Endothelial cell of umbilical vein (primary cell): ENCODE results near the gene CBY2.

ENCODE experiments used
- EZH2 ChIP-seq: IDR thresholded peaks from 2 replicates; pipeline ENCODE4 v1.6.1; 2012; ENCODE audit warnings: borderline replicate concordance, low read depth, mild to moderate bottlenecking, moderate library complexity, low read length, inconsistent platforms; ENCODE audit not compliant: severe bottlenecking
- FOS ChIP-seq: IDR thresholded peaks from 2 replicates; pipeline ENCODE4 v1.6.1; 2011; ENCODE audit warnings: mild to moderate bottlenecking, low read length, moderate library complexity, borderline replicate concordance; ENCODE audit not compliant: insufficient read depth
- GATA2 ChIP-seq: IDR thresholded peaks from 2 replicates; pipeline ENCODE4 v1.7.0; 2011; ENCODE audit warnings: low read depth, mild to moderate bottlenecking, moderate library complexity, mixed read lengths, low read length; ENCODE audit not compliant: insufficient read length, insufficient read depth
- JUN ChIP-seq: IDR thresholded peaks from 2 replicates; pipeline ENCODE4 v1.6.1; 2011; ENCODE audit warnings: borderline replicate concordance, low read depth; ENCODE audit not compliant: insufficient read length, insufficient read depth
- MYC ChIP-seq: IDR thresholded peaks from one replicate; pipeline ENCODE4 v1.6.1; 2011; ENCODE audit warnings: mild to moderate bottlenecking, low read depth, low read length
- POLR2A ChIP-seq: IDR thresholded peaks from 2 replicates; pipeline ENCODE4 v1.6.1; 2012; ENCODE audit warnings: low read depth, mild to moderate bottlenecking, control low read depth, low read length
- POLR2AphosphoS5 ChIP-seq: IDR thresholded peaks from 2 replicates; pipeline ENCODE4 v1.6.1; 2012; ENCODE audit warnings: low read depth, mild to moderate bottlenecking, control low read depth, low read length, moderate library complexity; ENCODE audit not compliant: insufficient read depth
- TF ChIP-seq, protein P1 (sequence below), 2 donors: IDR thresholded peaks; 1 replicate in 1 of 2; 2 replicates in 1 of 2; pipeline ENCODE4 v1.5.1; 2011; ENCODE audit warnings: low read length in 2 of 2, mild to moderate bottlenecking in 2 of 2, moderate library complexity in 2 of 2, control low read depth in 1 of 2, inconsistent platforms in 1 of 2, low read depth in 1 of 2; ENCODE audit not compliant: insufficient read depth in 1 of 2; ENCODE audit errors: extremely low read depth in 1 of 2
- TF ChIP-seq, protein P2 (sequence below): IDR thresholded peaks from 2 replicates; pipeline ENCODE4 v1.6.1; 2011; ENCODE audit not compliant: insufficient read depth, insufficient read length

DNA sequence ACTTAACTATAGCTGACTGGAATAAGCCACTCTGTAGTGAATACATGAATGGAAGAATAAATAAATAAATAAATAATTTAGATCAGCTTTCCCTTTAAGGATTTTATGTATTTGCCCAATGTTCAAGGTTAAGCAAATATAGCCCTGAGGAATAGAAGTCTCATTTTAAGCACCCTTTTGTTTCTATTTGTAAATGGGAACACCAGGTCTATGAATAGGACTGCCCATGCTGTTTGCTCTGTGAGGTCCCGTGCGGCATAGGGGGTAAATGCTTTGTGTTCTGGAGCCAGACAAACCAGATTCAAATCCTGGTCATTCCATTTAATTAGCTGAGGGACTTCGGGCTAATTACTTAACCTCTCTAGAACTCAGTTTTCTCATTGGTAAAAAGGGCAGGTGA lies 29.3 kb downstream of the CBY2 start:
- TF ChIP-seq EZH2 (no peak), POLR2A (no peak), MYC (no peak), FOS (no peak), JUN (no peak), POLR2AphosphoS5 (no peak), GATA2 (no peak)
- TF ChIP-seq, protein P1, sequence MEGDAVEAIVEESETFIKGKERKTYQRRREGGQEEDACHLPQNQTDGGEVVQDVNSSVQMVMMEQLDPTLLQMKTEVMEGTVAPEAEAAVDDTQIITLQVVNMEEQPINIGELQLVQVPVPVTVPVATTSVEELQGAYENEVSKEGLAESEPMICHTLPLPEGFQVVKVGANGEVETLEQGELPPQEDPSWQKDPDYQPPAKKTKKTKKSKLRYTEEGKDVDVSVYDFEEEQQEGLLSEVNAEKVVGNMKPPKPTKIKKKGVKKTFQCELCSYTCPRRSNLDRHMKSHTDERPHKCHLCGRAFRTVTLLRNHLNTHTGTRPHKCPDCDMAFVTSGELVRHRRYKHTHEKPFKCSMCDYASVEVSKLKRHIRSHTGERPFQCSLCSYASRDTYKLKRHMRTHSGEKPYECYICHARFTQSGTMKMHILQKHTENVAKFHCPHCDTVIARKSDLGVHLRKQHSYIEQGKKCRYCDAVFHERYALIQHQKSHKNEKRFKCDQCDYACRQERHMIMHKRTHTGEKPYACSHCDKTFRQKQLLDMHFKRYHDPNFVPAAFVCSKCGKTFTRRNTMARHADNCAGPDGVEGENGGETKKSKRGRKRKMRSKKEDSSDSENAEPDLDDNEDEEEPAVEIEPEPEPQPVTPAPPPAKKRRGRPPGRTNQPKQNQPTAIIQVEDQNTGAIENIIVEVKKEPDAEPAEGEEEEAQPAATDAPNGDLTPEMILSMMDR (IDR thresholded peaks at IDR 0.05; ENCODE audit: extremely low read depth in 1 of 2, insufficient read depth in 1 of 2, low read depth in 1 of 2, low read length in 2 of 2) = no peak
- TF ChIP-seq, protein P2, sequence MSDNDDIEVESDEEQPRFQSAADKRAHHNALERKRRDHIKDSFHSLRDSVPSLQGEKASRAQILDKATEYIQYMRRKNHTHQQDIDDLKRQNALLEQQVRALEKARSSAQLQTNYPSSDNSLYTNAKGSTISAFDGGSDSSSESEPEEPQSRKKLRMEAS = no peak
